A549 (cell line): ENCODE results near the gene UBE2E1.

ENCODE experiments used
- MAZ ChIP-seq: fragments of 150-350 bp; IDR thresholded peaks from 2 replicates; pipeline ENCODE4 v1.6.1; 2014; ENCODE audit warnings: antibody characterized with exemption, low read depth, low read length, borderline replicate concordance
- NR3C1 ChIP-seq: fragments of >200 bp; sonication (Bioruptor Twin); formaldehyde crosslinking; IDR thresholded peaks from 3 replicates; pipeline ENCODE4 v1.6.1; 2017
- POLR2A ChIP-seq: IDR thresholded peaks from 2 replicates; pipeline ENCODE4 v1.6.1; 2012; ENCODE audit warnings: mild to moderate bottlenecking, low read length
- ZFP36 ChIP-seq: fragments of 450-650 bp; IDR thresholded peaks from 2 replicates; pipeline ENCODE4 v1.6.1; 2014; ENCODE audit warnings: borderline replicate concordance; ENCODE audit not compliant: partially characterized antibody
- TF ChIP-seq, protein P1 (sequence below): fragments of >200 bp; sonication (Bioruptor Twin); formaldehyde crosslinking; IDR thresholded peaks from 3 replicates; pipeline ENCODE4 v1.5.1; 2016
- TF ChIP-seq, protein P2 (sequence below): fragments of >200 bp; sonication (Bioruptor Twin); formaldehyde crosslinking; IDR thresholded peaks from 2 replicates; pipeline ENCODE4 v1.6.1; 2016
- TF ChIP-seq, protein P3 (sequence below): IDR thresholded peaks from 2 replicates; pipeline ENCODE4 v1.6.1; 2012; ENCODE audit warnings: low read depth, borderline replicate concordance
- TF ChIP-seq, protein P4 (sequence below): fragments of 200-600 bp; sonication (generic); IDR thresholded peaks from 2 replicates; pipeline ENCODE4 v1.6.1; 2016; ENCODE audit warnings: antibody characterized with exemption, mild to moderate bottlenecking, moderate library complexity

DNA sequence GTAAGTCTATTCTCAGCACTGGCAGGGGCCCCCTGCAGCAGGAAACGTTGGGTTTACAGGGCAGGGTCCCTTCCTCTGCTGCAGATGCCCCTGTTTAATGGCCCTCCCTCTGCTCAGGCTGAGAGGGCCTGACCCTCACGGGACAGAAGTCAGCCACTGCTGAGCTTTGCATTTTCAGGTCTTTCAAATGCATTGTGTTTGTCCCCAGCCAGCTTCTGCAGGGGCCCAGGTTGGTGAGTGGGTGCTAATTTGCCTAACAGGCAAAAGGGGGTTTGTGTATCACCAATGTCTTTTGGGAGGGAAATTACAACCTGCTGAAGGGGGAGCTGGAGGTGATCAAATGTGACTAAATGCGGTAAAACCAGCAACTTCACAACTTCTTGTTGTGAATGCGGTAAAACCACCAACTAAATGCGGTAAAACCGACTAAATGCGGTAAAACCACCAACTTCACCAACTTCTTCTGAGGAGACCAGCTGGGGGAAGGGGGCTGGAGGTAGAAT is 44.8 kb upstream of the UBE2E1 start:
- TF ChIP-seq POLR2A (no peak), NR3C1 (no peak), ZFP36 (no peak), MAZ (no peak)
- TF ChIP-seq, protein P1, sequence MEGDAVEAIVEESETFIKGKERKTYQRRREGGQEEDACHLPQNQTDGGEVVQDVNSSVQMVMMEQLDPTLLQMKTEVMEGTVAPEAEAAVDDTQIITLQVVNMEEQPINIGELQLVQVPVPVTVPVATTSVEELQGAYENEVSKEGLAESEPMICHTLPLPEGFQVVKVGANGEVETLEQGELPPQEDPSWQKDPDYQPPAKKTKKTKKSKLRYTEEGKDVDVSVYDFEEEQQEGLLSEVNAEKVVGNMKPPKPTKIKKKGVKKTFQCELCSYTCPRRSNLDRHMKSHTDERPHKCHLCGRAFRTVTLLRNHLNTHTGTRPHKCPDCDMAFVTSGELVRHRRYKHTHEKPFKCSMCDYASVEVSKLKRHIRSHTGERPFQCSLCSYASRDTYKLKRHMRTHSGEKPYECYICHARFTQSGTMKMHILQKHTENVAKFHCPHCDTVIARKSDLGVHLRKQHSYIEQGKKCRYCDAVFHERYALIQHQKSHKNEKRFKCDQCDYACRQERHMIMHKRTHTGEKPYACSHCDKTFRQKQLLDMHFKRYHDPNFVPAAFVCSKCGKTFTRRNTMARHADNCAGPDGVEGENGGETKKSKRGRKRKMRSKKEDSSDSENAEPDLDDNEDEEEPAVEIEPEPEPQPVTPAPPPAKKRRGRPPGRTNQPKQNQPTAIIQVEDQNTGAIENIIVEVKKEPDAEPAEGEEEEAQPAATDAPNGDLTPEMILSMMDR = no peak
- TF ChIP-seq, protein P2, sequence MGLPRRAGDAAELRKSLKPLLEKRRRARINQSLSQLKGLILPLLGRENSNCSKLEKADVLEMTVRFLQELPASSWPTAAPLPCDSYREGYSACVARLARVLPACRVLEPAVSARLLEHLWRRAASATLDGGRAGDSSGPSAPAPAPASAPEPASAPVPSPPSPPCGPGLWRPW = no peak
- TF ChIP-seq, protein P3, sequence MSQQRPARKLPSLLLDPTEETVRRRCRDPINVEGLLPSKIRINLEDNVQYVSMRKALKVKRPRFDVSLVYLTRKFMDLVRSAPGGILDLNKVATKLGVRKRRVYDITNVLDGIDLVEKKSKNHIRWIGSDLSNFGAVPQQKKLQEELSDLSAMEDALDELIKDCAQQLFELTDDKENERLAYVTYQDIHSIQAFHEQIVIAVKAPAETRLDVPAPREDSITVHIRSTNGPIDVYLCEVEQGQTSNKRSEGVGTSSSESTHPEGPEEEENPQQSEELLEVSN = no peak
- TF ChIP-seq, protein P4, sequence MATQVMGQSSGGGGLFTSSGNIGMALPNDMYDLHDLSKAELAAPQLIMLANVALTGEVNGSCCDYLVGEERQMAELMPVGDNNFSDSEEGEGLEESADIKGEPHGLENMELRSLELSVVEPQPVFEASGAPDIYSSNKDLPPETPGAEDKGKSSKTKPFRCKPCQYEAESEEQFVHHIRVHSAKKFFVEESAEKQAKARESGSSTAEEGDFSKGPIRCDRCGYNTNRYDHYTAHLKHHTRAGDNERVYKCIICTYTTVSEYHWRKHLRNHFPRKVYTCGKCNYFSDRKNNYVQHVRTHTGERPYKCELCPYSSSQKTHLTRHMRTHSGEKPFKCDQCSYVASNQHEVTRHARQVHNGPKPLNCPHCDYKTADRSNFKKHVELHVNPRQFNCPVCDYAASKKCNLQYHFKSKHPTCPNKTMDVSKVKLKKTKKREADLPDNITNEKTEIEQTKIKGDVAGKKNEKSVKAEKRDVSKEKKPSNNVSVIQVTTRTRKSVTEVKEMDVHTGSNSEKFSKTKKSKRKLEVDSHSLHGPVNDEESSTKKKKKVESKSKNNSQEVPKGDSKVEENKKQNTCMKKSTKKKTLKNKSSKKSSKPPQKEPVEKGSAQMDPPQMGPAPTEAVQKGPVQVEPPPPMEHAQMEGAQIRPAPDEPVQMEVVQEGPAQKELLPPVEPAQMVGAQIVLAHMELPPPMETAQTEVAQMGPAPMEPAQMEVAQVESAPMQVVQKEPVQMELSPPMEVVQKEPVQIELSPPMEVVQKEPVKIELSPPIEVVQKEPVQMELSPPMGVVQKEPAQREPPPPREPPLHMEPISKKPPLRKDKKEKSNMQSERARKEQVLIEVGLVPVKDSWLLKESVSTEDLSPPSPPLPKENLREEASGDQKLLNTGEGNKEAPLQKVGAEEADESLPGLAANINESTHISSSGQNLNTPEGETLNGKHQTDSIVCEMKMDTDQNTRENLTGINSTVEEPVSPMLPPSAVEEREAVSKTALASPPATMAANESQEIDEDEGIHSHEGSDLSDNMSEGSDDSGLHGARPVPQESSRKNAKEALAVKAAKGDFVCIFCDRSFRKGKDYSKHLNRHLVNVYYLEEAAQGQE = no peak
